ENCODE data around the gene C14orf93. TPM values are rescaled to one million over a fixed set of nuclear protein-coding genes. Genes with fewer than 3 reads are reported as not detected.

C14orf93 gene
- total RNA-seq, 1 experiment from 2014 or later: 9.9 TPM

DNA sequence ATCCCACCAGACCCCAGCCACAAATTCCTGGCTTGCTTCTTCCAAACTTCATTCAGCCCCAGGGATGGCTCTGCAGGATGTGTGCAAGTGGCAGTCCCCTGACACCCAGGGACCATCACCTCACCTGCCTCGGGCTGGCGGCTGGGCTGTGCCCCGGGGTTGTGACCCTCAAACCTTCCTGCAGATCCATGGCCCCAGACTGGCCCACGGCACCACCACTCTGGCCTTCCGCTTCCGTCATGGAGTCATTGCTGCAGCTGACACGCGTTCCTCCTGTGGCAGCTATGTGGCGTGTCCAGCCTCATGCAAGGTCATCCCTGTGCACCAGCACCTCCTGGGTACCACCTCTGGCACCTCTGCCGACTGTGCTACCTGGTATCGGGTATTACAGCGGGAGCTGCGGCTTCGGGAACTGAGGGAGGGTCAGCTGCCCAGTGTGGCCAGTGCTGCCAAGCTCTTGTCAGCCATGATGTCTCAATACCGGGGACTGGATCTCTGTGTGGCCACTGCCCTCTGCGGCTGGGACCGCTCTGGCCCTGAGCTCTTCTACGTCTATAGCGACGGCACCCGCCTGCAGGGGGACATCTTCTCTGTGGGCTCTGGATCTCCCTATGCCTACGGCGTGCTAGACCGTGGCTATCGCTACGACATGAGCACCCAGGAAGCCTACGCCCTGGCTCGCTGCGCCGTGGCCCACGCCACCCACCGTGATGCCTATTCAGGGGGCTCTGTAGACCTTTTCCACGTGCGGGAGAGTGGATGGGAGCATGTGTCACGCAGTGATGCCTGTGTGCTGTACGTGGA lies 32.4 kb upstream of the C14orf93 start, which contains the start of gene PSMB11:
PSMB11 (plus strand) TSS at position 51 of the 804 bp plus-strand sequence; CDS start at position 65, 14 bp downstream.
- Histone ChIP-seq H3K36me3 (ENCODE audit: insufficient read depth, low read length, poor library complexity, severe bottlenecking) (no peaks in the 10 kb centered on the region), H3K4me1 (ENCODE audit: insufficient read depth, low read length, poor library complexity, severe bottlenecking) (no peaks in the 10 kb centered on the region), H3K4me3 (ENCODE audit: low read depth, low read length, poor library complexity, severe bottlenecking) (no peak within 1 kb of the TSS), H3K27me3 (replicated peaks; ENCODE audit: insufficient read depth, low read depth, low read length, poor library complexity) (no peaks in the 10 kb centered on the region), H3K9me3 (ENCODE audit: low read depth, low read length, poor library complexity, severe bottlenecking) (no peaks in the 10 kb centered on the region), H3K27ac (ENCODE audit: low read depth, low read length, poor library complexity, severe bottlenecking) (no peak within 1 kb of the TSS)
- ChIA-PET POLR2A (ENCODE audit: low non-redundant PET) (interaction anchor here (0.5 kb wide), 1 partner anchor 13 kb away, joined by 3 read pairs; no protein-coding TSS in a partner anchor), CTCF (interaction anchor here (0.9 kb wide), 1 partner anchor 53 kb away, joined by 3 read pairs; no protein-coding TSS in a partner anchor)
- DNase-seq (ENCODE audit: low spot score): no peak
- intact Hi-C loops (cut with micrococcal nuclease; ENCODE audit: unreplicated experiment): no loop called here
- BruUV-seq (replicated peaks): no TSS peak
- TF ChIP-seq EZH2 (IDR thresholded peaks at IDR 0.05; ENCODE audit: borderline replicate concordance, low read depth, low read length, poor library complexity, severe bottlenecking): no peak
- TF ChIP-seq, protein P1, sequence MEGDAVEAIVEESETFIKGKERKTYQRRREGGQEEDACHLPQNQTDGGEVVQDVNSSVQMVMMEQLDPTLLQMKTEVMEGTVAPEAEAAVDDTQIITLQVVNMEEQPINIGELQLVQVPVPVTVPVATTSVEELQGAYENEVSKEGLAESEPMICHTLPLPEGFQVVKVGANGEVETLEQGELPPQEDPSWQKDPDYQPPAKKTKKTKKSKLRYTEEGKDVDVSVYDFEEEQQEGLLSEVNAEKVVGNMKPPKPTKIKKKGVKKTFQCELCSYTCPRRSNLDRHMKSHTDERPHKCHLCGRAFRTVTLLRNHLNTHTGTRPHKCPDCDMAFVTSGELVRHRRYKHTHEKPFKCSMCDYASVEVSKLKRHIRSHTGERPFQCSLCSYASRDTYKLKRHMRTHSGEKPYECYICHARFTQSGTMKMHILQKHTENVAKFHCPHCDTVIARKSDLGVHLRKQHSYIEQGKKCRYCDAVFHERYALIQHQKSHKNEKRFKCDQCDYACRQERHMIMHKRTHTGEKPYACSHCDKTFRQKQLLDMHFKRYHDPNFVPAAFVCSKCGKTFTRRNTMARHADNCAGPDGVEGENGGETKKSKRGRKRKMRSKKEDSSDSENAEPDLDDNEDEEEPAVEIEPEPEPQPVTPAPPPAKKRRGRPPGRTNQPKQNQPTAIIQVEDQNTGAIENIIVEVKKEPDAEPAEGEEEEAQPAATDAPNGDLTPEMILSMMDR (conservative IDR thresholded peaks at IDR 0.05; ENCODE audit: low read depth, low read length): no peak

DNA sequence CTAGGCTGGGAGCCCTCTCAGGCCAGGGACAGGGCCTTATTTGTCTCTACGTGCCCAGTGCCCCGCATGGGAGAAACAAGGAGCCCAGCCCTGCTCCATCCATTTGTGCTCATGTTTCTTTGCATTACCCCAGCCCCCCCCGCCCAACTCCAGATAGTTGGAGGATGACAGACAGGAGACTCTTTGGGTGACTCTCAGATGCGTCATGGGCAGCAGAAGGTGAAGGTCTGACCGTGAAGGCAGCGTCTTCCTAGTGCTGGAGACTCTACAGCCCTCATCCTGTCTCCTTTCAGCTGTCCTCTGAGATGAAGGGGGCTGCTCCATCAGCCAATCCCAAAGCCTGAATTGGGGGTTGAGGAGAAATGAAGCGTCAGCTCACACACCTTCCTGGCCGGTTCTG lies 31.8 kb upstream of the C14orf93 start:
- Histone ChIP-seq H3K36me3 (ENCODE audit: insufficient read depth, low read length, poor library complexity, severe bottlenecking) (no peaks in the 10 kb centered on the region), H3K27ac (ENCODE audit: low read depth, low read length, poor library complexity, severe bottlenecking) (no peak overlapping the region), H3K9me3 (ENCODE audit: low read depth, low read length, poor library complexity, severe bottlenecking) (no peaks in the 10 kb centered on the region), H3K27me3 (replicated peaks; ENCODE audit: insufficient read depth, low read depth, low read length, poor library complexity) (no peaks in the 10 kb centered on the region), H3K4me3 (ENCODE audit: low read depth, low read length, poor library complexity, severe bottlenecking) (no peak overlapping the region), H3K4me1 (ENCODE audit: insufficient read depth, low read length, poor library complexity, severe bottlenecking) (no peaks in the 10 kb centered on the region)
- TF ChIP-seq, protein P1 (conservative IDR thresholded peaks at IDR 0.05; ENCODE audit: low read depth, low read length): no peak
- no peak for TF ChIP-seq EZH2 (IDR thresholded peaks at IDR 0.05; ENCODE audit: borderline replicate concordance, low read depth, low read length, poor library complexity, severe bottlenecking)
- ChIA-PET CTCF (no interaction called here), POLR2A (ENCODE audit: low non-redundant PET) (no interaction called here)
- intact Hi-C loops (cut with micrococcal nuclease; ENCODE audit: unreplicated experiment): no loop called here
- DNase-seq (ENCODE audit: low spot score): no peak
- BruUV-seq (replicated peaks): no TSS peak

DNA sequence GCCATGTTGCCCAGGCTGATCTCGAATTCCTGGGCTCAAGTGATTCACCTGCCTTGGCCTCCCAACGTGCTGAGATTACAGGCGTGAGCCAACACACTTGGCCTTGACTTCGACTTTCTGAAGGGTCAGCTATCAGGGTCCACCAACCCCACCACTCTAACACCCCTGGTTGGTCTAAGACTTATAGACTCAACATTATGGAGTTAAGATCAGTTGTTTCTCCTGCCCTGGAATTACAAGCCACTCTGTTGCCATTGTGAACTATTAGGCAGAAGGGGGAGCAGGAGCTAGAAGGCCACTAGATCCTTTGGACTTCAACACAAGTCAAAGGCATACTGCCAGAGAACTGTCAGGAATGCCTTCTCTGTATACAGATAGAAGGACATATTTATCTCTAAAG lies 30.2 kb upstream of the C14orf93 start:
- ChIA-PET POLR2A (ENCODE audit: low non-redundant PET) (no interaction called here), CTCF (interaction anchor here (0.7 kb wide), 1 partner anchor 110 kb away, joined by 4 read pairs; no protein-coding TSS in a partner anchor)
- Histone ChIP-seq H3K36me3 (ENCODE audit: insufficient read depth, low read length, poor library complexity, severe bottlenecking) (no peaks in the 10 kb centered on the region), H3K9me3 (ENCODE audit: low read depth, low read length, poor library complexity, severe bottlenecking) (no peaks in the 10 kb centered on the region), H3K4me1 (ENCODE audit: insufficient read depth, low read length, poor library complexity, severe bottlenecking) (peaks cover 9% of the 10 kb centered on the region), H3K27ac (ENCODE audit: low read depth, low read length, poor library complexity, severe bottlenecking) (no peak overlapping the region), H3K4me3 (ENCODE audit: low read depth, low read length, poor library complexity, severe bottlenecking) (no peak overlapping the region), H3K27me3 (replicated peaks; ENCODE audit: insufficient read depth, low read depth, low read length, poor library complexity) (no peaks in the 10 kb centered on the region)
- no peak for DNase-seq (ENCODE audit: low spot score)
- intact Hi-C loops (cut with micrococcal nuclease; ENCODE audit: unreplicated experiment): no loop called here
- BruUV-seq (replicated peaks): no TSS peak
- TF ChIP-seq, protein P1 (conservative IDR thresholded peaks at IDR 0.05; ENCODE audit: low read depth, low read length): no peak
- no peak for TF ChIP-seq EZH2 (IDR thresholded peaks at IDR 0.05; ENCODE audit: borderline replicate concordance, low read depth, low read length, poor library complexity, severe bottlenecking)
